Hindlimb muscle (tissue), 1 donor: ENCODE results near the gene ADAMTS6. TPM values are rescaled to one million over a fixed set of nuclear protein-coding genes. Genes with fewer than 3 reads are reported as not detected.
A peak's percentile ranks its signal among the peaks of the same experiment; 100 is the strongest.

Source experiments
- DNase-seq: peaks from one replicate; pipeline ENCODE4 v3.0.0-alpha.2; 2013
- polyA plus RNA-seq: library from polyadenylated mRNA; unstranded; fragments of 120-200 nt; gene quantifications from one replicate; pipeline ENCODE4 v1.2.1, GENCODE V29; 2013; ENCODE audit not compliant: insufficient read length

ADAMTS6 gene
- polyA plus RNA-seq, 1 donor = 0.63 TPM

- peak; percentile 86 for DNase-seq
Observed at GRCh38 chr5:65268525-65268924, 213.2 kb downstream of the ADAMTS6 start.

GRCh38 chr5:65264420-65264819, 217.3 kb downstream of the ADAMTS6 start:
- DNase-seq = no peak

- no peak for DNase-seq
Observed at GRCh38 chr5:65263321-65263720, 218.4 kb downstream of the ADAMTS6 start.

- peak; percentile 14 for DNase-seq
Observed at GRCh38 chr5:65262649-65263059, 219.1 kb downstream of the ADAMTS6 start.

- no peak for DNase-seq
Observed at GRCh38 chr5:65262096-65262495, 219.6 kb downstream of the ADAMTS6 start.

GRCh38 chr5:65261499-65261898, 220.2 kb downstream of the ADAMTS6 start:
- DNase-seq = no peak

- no peak for DNase-seq
Observed at GRCh38 chr5:65255294-65255693, 226.4 kb downstream of the ADAMTS6 start.

GRCh38 chr5:65252977-65253376, 228.7 kb downstream of the ADAMTS6 start:
- DNase-seq = no peak

GRCh38 chr5:65248896-65249295, 232.8 kb downstream of the ADAMTS6 start:
- DNase-seq = no peak

- DNase-seq = no peak
Observed at GRCh38 chr5:65247594-65247993, 234.1 kb downstream of the ADAMTS6 start.

GRCh38 chr5:65246741-65247140, 235.0 kb downstream of the ADAMTS6 start:
- DNase-seq = no peak

GRCh38 chr5:65244031-65244430, 237.7 kb downstream of the ADAMTS6 start:
- DNase-seq = no peak

GRCh38 chr5:65243161-65243560, 238.6 kb downstream of the ADAMTS6 start:
- DNase-seq = no peak

GRCh38 chr5:65229841-65230240, 251.9 kb downstream of the ADAMTS6 start:
- no peak for DNase-seq

- DNase-seq = peak; percentile 2
Observed at GRCh38 chr5:65213921-65214525, 267.7 kb downstream of the ADAMTS6 start.

- DNase-seq = no peak
Observed at GRCh38 chr5:65209341-65209740, 272.4 kb downstream of the ADAMTS6 start.

GRCh38 chr5:65204966-65205365, 276.8 kb downstream of the ADAMTS6 start:
- DNase-seq = no peak

GRCh38 chr5:65203746-65204145, 278.0 kb downstream of the ADAMTS6 start:
- no peak for DNase-seq

- DNase-seq = peak; percentile 11
Observed at GRCh38 chr5:65199993-65200675, 281.6 kb downstream of the ADAMTS6 start.

- DNase-seq = no peak
Observed at GRCh38 chr5:65198456-65199120, 283.1 kb downstream of the ADAMTS6 start.

GRCh38 chr5:65197531-65198455, 283.9 kb downstream of the ADAMTS6 start:
- no peak for DNase-seq

GRCh38 chr5:65194871-65195270, 286.8 kb downstream of the ADAMTS6 start:
- no peak for DNase-seq

GRCh38 chr5:65192331-65192730, 289.4 kb downstream of the ADAMTS6 start:
- DNase-seq = no peak
